NAMALWA (cell line): Measurements from ENCODE around the gene SPINK5.

Experiments
- DNase-seq: peaks from one replicate; pipeline ENCODE4 v3.0.0-alpha.2; 2015; ENCODE audit warnings: low spot score

SPINK5 gene

DNA sequence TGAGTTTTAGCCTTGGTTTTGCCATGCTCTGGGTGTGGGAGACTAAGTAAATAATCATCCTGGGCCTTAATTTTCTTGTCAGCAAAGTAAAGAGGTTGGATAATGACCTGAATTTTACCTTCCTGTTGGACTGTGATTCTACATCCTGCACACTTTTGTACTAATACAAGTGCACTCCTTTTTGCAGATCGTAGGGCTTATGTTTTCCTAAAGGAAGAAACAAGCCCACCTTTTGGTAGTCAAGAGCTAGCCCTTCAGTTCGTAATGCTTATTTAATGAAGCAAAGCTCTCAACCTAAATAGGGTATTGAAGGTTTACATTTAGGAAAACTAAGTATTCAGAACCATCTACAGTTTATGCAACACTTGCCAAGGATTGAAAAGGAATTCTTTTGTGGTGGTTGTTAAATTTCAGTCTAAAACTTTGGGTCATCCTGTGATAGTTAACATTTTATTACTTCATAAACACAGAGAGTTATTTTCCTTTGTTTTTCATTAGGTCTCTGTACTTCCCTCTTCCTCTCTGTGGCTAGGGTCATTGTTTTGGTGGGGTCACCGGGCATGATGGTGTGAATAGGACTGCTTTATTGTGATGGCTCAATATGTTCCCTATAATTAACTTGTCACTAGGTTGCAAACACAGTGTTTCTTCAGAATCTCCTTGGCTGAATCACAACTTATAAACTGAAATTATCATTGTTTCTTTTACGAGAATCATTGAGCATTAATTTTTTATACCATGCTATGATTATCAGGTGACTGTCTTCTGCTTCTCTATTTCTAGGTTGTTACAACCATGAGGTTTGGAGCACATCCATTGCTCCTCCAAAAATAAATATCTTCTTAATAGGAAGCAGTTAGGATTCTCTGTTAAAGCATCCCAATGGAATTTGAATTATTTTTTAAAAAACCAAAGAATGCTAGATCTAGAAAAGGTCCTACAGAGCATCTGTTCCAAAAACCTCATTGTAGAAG is 28.5 kb downstream of the SPINK5 start:
- DNase-seq = no peak

DNA sequence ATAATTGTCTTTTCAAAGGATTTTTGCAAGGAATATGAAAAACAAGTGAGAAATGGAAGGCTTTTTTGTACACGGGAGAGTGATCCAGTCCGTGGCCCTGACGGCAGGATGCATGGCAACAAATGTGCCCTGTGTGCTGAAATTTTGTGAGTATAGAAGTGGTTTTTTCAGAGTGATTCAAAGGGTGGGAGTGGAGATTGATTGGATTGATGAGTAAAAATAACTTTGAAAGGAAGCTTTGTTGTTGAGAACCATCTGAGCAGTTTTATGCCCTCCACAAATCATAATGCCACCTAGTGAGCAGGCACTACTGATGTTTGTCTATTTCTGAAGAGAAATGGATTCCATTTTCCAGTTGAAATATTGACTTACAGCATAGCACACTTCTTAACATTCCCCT is 30.6 kb downstream of the SPINK5 start:
- no peak for DNase-seq

DNA sequence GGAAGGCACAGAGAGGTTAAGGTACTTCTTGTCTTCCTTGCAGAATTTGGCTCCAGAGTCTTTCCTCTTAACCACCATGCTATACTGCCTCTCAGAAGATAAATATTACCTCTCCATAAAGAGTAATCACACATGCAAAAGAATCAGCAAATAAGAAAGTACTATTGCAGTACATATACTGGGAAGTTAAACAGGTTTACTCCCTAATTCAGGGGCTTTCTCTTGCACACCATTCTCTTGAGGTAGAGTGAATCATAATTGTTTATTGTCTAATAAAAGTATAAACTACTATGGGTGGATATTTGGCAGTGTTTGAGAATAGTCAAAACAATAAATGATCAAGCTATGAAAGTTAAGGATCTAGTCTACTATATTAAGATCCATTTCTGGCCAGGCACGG is 40.4 kb downstream of the SPINK5 start:
- DNase-seq = no peak

DNA sequence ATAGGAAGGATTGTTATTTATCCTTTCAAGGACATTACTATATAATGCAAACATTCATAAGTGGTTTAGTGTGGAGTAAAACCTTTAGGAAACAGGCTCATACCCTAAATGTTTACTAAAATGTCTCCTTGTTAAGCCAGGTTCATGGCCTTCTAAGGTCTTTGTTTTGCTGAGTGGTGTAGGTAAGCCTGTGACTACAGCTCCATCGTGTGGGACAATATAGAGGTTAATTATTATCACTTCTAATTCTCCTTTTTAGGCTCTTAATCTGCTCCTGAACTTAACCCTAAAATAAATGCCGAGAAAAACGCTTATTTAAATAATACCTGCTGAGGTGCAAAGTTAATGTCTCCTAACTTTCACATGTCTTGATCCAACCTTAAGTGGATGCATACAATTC is 43.8 kb downstream of the SPINK5 start:
- DNase-seq = no peak

DNA sequence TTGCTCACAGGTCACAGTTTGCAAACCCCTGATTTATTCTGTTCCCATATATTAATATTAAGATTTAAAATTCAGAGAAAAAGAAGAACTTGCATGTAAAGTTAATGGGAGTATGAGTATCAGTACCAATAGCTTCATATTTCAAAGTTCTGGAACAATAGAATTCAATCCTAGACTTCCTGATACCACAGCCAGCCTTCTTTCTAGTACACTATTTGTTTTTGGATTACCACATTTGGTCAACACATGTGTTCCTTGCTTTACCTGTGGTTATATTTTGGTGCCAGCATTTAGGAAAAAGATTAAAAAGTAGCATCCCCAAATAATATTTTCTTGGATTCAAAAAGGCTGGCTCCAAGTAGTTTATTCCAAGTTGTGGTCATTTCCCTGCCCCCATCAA is 49.5 kb downstream of the SPINK5 start:
- no peak for DNase-seq

DNA sequence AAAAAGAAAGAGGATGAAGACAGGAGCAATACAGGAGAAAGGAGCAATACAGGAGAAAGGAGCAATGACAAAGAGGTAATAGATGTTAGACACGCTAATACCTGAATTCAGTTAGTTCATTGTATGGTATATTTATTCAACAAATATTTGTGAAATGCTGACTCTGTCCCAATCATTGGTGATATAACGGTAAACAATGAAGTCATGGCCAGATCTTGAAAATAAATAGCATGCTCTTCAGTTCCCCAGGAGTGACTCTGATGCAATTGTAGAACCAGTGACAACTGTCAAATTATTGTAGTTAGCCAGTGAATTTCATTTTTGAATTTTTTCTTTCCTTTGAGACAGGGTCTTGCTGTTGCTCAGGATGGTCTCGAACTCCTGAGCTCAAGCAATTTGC is 56.5 kb downstream of the SPINK5 start:
- no peak for DNase-seq

DNA sequence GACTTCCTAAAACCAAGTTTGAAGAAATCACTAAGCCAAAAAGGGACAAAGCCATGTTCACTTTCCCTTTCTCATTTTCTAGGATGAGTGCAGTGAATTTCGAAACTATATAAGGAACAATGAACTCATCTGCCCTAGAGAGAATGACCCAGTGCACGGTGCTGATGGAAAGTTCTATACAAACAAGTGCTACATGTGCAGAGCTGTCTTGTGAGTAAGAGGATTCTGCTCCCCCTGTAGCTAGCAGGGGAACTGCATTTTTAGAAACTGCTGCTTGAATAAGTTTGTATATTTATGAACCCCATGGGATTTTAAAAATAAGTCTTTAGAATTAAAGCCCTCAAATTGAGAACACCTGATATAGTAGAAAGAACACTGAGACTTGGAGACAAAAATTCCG is 61.9 kb downstream of the SPINK5 start:
- DNase-seq = peak; percentile 40

DNA sequence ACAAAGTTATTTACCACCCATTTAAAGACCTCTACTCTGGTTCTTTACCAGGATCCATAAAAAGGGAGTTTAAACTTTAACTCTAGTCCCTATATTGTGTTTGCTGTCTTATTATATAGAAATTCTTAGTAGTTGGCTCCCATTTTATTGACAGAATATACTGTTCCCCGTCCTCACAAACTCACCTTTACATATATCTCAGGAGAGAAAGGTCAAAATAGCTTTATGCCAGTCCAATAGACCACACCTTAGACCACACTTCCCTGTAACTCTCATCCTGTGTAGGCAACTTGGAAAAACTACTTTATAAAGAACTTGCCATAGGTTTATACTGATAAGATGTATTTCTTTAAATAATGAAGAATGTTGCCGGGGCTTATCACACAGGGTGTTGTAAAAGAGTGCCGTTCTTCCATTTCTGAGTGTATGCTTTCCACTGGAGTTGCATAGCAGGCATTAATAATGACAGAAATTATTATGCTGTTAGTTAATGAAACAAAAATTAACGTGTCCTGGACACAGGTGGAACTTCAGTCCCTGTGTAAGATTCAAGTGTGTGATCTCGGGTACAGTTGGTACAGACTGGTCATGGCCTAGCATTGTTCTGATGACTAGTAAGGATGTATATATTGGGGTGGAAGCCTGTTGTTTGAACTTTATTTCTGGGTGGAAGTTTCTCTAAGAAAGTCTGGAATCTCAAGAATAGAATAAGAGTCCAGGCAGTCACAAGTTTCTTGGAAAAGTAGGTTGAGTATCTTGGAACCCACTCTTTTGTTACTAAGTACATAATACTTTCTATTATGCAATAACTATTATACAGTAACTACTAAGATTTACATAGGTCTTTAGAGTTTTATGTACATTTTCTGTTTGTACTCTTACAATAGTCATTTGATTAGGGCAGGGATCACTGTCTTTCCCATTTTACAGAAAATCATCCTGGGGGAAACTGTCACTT is 71.6 kb downstream of the SPINK5 start:
- DNase-seq = no peak

DNA sequence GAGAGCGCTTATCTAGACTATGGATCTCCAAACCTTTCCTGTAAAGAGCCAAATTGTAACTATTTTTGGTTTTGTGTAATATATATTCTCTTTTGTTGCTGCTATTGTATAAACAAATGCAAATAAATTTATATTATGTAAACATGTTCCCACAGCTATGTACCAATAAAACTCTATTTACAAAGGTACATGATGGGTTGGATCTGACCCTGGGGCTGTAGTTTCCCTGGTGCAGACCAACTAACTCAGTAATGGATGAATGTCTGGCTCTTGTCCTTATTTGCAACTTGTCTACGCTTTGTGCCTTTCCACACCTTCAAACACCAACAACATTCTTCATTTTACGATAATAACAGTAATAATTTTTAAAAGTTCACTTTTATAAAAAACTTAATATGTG is 77.1 kb downstream of the SPINK5 start:
- DNase-seq = no peak

DNA sequence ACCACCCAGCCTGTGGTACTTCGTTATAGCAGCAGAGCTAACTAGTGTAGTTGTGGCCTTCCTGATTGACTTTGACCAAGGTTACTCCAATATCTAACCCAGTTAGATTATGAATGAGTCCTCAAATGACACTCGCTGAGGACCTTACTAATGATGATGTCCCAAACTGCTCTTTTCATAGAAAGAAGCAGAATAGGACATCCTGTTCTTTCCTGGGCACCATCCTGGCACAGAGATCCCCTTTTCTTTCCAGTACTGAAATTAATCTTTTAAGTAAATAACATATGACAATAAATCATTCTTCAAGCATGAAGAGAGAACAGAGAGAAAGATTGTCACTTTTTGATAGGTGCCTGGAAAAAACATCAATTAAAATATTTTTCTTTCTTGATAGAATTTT is 77.9 kb downstream of the SPINK5 start:
- no peak for DNase-seq

DNA sequence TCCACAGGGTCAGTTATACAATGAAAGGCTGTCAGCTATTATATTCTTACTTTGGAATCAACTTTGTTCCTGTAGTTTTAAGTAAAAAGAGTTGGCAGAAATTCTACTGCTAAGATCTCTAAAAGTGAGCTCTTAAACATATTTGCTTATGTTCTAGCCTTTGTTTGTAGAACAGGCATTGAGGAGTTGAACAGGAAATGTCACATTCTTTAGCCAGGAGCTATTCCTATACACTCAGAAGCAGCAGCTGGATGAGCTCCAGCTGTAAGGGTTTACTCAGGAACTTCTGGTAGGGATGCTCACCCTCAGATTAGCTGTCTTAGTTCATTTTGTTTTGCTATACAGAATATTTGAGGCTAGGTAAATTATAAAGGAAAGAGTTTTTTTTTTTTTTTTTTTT is 82.1 kb downstream of the SPINK5 start:
- DNase-seq = no peak

DNA sequence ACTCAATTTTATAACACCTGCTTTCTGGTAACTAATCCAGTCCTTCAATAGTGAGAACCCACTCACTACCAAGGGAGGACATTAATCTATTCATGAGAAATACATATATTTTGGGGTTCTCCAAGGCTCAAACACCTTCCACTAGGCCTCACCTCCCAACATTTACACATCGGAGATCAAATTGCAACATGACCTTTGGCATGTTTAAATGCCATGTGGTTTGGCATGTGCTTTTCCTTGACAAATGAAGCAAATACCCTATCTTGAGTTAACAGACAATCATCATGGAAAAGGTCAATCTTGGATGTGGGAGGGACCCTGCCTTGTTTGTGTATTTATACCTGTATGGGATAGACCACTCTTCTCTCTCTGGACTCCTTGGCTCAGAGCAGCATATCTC is 82.7 kb downstream of the SPINK5 start:
- DNase-seq = no peak

DNA sequence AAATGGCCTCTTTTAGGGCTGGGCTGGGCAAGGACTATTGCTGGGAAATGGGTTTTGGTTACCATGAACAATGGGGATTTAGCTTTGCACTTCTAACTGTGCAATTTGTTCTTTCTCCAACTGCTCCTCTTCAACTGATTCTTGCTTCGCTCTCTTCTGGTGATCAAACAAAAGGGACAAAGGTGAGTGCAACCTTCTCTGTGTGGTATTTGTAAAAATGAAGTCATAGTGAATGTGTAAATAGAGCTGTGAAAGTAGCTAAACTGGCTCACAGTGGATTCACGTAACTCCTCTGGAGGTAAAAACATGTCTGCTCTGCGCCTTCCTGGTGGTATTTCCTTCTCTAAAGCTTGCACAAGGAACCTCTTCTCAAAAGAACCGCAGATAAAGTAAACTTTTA is 83.6 kb downstream of the SPINK5 start:
- no peak for DNase-seq

DNA sequence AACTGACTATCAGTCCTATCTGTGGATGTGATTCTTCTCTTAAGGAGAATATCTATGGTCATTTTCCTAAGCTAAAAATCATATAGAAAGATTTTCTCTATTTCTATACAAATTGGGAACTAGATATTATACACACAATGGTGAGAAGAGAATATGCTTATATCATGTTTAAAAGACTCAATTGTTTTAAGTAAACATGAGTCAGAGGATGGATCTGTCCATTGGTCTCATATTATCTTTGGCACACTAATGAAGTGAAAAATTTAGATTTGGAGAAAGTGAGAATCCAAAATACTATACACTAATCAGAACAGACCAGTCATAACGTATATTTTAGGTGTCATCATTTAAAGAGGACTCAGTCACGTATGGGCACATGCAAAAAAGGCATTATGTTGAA is 88.1 kb downstream of the SPINK5 start:
- DNase-seq = no peak

DNA sequence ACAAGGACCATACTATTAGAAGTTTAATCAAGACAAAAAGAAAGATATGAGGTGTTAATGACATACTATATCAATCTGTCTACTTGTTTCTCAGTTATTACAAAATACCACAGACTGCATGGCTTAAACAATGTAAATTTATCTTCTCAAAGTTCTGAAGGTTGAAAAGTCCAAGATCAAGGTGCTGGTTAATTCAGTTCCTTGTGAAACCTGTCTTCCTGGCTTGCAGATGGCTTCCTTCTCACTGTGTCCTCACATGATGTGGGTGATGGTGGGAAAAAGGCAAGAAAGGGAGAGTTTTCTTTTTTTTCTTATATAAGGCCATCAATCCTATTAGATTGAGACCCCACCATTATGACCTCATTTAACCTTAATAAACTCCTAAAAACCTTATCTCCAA is 89.0 kb downstream of the SPINK5 start:
- no peak for DNase-seq

DNA sequence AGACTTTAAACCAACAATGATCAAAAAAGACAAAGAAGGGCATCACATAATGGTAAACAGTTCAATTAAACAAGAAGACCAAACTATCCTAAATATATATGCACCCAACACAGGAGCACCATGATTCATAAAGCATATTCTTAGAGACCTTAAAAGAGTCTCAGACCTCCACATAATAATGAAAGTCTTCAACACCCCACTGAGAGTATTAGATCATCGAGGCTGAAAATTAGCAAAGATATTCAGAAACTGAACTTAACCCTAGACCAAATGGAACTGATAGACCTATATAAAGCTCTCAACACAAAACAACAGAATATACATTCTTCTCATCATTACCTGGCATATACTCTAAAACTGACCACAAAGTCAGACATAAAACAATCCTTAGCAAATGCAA is 92.8 kb downstream of the SPINK5 start:
- DNase-seq = no peak

DNA sequence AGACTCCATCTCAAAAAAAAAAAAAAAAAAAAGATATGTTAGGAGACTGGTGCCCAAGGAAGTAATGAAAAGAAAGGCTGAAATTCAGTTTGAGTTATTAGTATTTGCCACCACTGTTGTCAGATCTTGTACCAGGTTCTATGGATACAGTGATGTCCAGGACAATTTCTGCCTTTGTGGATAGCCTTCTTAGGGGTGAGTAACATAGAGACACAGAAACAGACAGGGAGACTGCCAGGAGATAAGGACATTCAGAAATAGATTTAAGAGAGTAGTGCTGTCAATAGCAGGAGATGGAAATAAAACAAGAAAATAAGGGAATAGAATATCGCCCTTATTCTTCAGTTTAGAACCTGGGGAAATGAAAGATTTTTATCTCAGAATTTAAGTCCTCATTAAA is 98.3 kb downstream of the SPINK5 start:
- DNase-seq = no peak

DNA sequence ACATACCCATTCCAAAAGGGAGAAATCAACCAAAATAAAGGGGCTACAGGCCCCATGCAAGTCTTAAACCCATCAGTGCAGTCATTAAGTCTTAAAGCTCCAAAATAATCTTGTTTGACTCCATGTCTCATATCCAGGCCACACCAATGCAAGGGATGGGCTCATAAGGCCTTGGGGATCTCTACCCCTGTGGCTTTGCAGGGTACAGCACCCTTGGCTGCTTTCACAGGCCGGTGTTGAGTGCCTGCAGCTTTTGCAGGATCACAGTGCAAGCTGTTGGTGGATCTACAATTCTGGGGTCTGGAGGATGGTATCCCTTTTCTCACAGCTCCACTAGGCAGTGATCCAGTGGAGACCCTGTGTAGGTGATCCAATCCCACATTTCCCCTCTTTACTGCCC is 99.6 kb downstream of the SPINK5 start:
- DNase-seq = no peak

DNA sequence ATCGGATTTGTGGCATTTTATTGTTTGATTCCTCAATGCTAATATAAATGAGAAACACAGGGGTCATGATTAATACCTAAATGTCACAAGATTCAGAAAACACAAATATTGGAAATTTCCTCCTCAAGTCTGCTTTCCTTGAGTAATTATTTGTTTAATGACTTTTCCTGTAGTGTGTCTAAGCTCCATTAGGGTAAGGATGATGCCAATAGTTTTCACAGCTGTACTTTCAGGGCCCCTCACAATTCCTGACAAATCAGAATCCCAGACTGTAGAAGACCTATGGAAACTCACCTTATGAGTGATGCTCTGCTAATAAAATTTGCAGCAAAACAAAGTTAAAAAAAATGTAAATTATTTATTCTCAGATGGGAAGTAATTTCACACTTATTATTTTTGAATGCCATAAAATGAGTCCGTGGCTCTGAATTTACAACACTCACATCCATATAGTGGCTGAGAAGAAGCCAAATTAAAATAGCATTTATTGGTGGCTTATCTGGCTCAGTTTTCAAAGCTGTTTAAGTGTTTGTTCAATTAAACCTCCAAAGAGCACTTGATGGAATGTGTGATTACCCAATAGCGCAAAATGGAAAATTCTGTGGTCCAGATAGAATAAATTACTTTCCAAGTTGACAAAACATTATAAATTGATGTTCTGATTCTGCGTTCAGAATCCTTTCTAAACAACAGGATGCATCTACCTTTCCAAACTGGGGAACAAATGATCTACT is 102.9 kb downstream of the SPINK5 start:
- DNase-seq = no peak

DNA sequence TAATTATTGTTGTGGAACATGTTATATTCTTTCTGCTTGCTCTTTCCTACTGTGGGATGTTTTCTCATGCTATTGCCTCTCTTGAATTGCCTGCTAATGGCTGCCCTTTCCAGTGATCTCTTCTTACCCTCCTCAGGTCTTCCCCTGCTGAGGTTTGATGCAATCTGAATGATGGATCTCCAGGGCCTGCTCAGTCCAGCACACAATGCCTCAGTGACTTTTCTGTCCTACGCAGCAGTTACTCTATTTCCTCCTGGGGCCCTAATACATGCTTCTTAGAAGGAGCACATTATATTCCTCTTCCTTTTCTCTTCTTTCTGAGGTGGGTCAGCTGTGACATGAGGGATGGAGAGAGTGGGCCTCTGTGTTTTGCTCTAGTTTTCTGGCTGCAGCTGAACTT is 104.5 kb downstream of the SPINK5 start, which contains the start of gene SPINK14:
TSS of gene SPINK14 (plus strand) at position 301 of the 400 bp plus-strand sequence. CDS start 1,187 bp downstream, outside the sequence.
- no peak for DNase-seq

DNA sequence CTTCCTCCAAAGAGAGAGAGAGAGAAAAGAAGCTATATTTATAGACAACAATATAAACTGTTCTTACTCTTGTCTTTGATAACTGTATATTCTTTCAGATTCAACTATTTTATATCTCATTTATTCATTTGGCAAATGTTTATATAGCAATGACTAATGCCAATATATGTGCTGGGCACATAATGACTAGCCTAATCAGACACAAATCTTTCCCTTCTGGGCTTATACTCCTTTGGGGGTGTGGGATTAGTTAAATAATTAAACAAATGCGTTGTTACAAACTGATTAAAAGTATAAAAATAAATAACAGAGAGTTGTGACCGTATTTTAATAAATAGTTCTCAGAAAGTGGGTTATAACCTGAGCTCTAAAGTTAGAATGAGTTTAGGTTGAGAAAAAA is 108.6 kb downstream of the SPINK5 start:
- DNase-seq = no peak

DNA sequence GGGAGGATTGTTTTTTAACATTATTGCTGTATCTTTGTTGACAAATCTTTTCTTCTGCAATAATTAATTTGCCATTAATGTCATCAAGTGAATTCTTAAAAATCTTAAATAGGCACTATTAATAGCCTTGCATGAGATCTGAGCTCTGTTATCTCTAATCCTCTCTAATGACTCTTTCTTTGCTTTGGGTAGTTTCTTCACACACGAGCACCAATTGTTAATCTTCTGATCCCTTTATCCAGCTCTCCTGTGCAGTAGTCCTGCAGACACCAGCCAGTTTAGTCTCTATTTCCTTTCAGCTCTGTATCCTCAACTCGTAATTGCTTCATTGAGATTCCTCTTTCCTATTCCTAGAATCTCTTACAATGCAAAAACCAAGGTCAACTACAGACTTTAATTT is 112.7 kb downstream of the SPINK5 start:
- DNase-seq = no peak
